SK-N-MC (cell line): ENCODE results near the gene EFNA4.

Experiments
- EZH2 ChIP-seq: fragments of 200-600 bp; sonication (generic); IDR thresholded peaks from one replicate; pipeline ENCODE4 v1.6.1; 2017; ENCODE audit warnings: antibody characterized with exemption
- FOXP2 ChIP-seq: optimal IDR thresholded peaks from 2 replicates; pipeline ENCODE3; 2011; ENCODE audit warnings: mild to moderate bottlenecking, moderate library complexity; ENCODE audit not compliant: insufficient read depth; ENCODE audit errors: extremely low read length, control extremely low read depth
- POLR2AphosphoS5 ChIP-seq: IDR thresholded peaks from 2 replicates; pipeline ENCODE4 v1.6.1; 2012; ENCODE audit warnings: mild to moderate bottlenecking, low read depth, low read length, borderline replicate concordance

DNA sequence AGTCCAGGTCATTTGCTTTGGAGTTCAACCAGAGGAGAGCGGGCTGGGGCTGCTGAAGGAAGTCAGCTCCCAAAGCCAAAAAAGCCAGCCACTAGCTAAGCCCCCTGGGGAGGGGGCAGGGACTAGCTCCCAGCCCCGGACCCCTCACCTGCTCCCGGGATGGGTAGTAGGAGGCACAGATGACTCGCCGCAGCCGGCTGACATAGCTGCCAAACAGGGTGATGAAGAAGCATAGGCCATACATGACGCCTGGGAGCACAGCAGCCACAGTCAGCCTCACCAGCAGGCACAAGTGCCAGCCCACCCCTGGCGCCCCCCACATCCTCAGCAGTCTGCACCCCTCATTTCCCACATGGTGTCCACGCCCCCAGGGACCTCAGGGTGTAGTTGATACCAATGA lies 37.4 kb upstream of the EFNA4 start:
- no peak for TF ChIP-seq EZH2
- TF ChIP-seq POLR2AphosphoS5 = no peak
- no peak for TF ChIP-seq FOXP2
